Suprapubic skin (tissue), 3 donors: ENCODE measurements around the gene NCOA1.

ENCODE experiments used
- EP300 ChIP-seq: sonication (generic); formaldehyde crosslinking; IDR thresholded peaks from one replicate; pipeline ENCODE4 v1.6.1; 2017; ENCODE audit warnings: antibody characterized with exemption
- POLR2A ChIP-seq, 2 donors: fragments of 450-650 bp; IDR thresholded peaks; one replicate each; pipeline ENCODE4 v1.6.1; 2017; ENCODE audit warnings: antibody characterized with exemption in 2 of 2, mild to moderate bottlenecking in 2 of 2, moderate library complexity in 2 of 2
- TF ChIP-seq, protein P1 (sequence below), 2 donors: fragments of 200-600 bp in 1 of 2; fragments of 450-650 bp in 1 of 2; sonication (generic) in 1 of 2; IDR thresholded peaks; one replicate each; pipeline ENCODE4 v1.5.1; 2016 to 2019; ENCODE audit warnings: antibody characterized with exemption in 2 of 2, mild to moderate bottlenecking in 1 of 2, moderate library complexity in 1 of 2

DNA sequence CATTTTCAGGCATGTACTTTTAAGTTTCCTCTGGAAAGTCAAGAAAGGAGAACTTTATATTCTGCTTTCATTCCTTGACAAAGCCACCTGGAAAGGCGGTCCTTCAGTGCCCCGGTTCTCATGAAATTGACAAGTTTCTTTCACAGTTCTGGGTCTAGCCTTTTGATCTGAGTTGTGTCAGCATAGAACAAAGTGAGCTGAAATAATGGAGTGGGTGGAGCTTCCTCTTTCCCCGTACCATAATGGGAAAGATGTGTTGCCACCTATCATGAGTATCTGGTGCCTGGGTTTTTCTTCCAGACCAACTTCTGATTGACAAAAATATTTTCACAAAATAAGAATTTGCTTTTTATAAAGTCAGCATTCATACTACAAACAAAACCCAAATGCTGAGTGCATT is 252.9 kb downstream of the NCOA1 start:
- TF ChIP-seq, protein P1, sequence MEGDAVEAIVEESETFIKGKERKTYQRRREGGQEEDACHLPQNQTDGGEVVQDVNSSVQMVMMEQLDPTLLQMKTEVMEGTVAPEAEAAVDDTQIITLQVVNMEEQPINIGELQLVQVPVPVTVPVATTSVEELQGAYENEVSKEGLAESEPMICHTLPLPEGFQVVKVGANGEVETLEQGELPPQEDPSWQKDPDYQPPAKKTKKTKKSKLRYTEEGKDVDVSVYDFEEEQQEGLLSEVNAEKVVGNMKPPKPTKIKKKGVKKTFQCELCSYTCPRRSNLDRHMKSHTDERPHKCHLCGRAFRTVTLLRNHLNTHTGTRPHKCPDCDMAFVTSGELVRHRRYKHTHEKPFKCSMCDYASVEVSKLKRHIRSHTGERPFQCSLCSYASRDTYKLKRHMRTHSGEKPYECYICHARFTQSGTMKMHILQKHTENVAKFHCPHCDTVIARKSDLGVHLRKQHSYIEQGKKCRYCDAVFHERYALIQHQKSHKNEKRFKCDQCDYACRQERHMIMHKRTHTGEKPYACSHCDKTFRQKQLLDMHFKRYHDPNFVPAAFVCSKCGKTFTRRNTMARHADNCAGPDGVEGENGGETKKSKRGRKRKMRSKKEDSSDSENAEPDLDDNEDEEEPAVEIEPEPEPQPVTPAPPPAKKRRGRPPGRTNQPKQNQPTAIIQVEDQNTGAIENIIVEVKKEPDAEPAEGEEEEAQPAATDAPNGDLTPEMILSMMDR (IDR thresholded peaks at IDR 0.05): no peak
- TF ChIP-seq EP300: no peak
- TF ChIP-seq POLR2A (IDR thresholded peaks at IDR 0.05): no peak
